ENCODE data around the gene SHC4.

DNA sequence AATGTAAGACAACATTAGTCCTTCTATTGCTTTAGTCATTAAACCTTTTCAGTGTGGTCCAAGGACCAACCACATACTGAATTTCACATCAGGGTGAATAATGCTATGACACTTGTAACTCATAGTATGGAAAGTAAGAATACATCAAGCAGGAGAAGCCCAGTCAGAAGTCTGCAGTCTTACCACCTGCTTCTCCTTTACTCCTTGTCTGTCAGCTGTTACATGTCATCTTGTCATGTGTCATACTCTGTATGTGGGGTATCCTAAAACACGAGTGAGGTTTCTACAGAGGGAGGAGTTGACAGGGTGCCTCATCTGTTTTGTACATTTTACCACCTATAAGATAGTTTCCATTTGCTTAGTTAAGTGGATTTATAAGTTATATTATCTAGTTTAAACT lies 118.6 kb downstream of the SHC4 start:
- TF ChIP-seq YY1 (IDR thresholded peaks at IDR 0.05; ENCODE audit: insufficient read depth, insufficient read length) (no peak), SUZ12 (IDR thresholded peaks at IDR 0.05; ENCODE audit: extremely low read depth, insufficient read depth, insufficient read length) (no peak)
